ENCODE data around the gene FAM131B.

Gene FAM131B

DNA sequence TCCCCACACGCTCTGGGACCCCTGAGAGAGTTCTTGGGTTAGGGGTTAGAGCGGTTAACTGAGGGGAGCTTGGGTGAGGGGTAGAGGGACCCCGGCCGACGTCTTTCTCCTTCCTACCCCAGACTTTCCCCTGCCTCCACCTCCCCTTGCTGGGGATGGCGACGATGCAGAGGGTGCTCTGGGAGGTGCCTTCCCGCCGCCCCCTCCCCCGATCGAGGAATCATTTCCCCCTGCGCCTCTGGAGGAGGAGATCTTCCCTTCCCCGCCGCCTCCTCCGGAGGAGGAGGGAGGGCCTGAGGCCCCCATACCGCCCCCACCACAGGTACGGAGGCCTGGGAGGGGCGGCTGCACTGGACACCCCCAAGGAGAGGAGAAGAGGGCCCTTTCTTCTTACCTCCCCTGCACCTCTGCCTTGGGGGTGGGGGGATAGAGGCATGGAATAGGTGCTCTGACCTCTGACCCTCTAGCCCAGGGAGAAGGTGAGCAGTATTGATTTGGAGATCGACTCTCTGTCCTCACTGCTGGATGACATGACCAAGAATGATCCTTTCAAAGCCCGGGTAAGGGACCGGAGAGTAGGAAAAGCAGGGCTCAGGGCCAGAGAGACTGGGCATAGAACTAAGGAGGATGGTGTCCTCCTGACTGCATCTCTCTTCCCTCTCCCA, 19.7 kb upstream of the FAM131B start:
- DNase-seq: no peak

- DNase-seq: peak; percentile 68
These were observed 19.1 kb upstream of the FAM131B start for GRCh38 chr7:143381427-143382125.

DNA sequence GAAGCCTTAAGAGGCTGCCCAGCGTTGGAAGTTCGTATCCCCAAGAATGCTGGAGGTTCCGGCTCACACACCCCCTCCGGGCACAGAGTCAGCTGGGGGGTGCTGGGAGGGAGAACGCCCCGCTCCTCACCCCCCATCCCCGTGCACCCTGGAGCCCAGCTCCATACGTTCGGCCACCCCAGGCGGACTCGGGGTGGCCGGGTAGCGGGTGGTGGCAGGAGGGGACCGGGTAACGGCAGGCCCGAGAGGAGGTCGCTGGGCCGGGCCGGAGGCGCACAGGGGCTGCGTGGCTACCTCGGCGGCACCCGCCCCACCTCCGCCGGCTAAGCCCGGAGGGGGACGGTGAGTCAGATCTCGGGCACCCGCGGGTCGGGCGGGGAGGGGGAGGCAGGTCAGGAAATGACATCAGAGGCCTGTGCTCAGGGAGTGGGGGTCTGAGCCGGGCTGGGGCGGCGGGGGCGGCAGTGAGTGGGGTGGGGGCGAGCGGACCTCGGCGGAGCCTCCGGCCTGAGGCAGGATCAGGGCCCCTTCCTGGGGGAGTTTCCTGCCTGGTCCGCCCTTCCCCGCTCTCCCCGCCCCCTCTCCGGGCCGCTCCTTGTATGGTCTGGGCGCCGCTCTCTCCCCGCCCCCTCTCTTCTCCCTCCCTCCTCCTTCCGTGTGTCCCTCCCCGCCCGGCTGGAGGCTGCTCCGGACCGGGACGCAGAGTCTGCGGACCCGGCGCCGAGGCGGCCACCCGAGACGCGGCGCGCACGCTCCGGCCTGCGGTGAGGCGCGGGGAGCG, 18.3 kb upstream of the FAM131B start, which contains the start of gene ZYX:
TSS of gene ZYX (plus strand) at position 700 of the 781 bp plus-strand sequence. CDS start 227 bp downstream, outside the sequence.
- DNase-seq: peak; percentile 89

DNA sequence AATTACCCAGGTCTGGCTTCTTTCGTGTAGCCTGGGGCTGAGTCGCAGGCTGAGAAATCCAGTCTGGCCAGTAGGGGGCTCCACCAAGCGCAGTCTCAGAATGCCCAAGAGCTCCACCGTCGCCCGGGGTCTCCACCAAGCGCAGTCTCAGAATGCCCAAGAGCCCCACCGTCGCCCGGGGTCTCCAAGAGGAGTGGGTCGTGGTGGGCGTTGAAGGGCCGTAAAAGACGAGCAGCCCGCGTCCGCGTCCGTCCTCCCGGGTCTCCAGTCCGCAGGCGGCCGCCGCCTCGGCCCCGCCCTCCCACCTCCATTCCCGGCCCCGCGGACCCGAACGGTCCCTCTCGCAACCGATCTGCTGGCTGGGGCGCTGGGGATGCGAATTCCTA, 17.7 kb upstream of the FAM131B start:
- peak; percentile 95 for DNase-seq

DNA sequence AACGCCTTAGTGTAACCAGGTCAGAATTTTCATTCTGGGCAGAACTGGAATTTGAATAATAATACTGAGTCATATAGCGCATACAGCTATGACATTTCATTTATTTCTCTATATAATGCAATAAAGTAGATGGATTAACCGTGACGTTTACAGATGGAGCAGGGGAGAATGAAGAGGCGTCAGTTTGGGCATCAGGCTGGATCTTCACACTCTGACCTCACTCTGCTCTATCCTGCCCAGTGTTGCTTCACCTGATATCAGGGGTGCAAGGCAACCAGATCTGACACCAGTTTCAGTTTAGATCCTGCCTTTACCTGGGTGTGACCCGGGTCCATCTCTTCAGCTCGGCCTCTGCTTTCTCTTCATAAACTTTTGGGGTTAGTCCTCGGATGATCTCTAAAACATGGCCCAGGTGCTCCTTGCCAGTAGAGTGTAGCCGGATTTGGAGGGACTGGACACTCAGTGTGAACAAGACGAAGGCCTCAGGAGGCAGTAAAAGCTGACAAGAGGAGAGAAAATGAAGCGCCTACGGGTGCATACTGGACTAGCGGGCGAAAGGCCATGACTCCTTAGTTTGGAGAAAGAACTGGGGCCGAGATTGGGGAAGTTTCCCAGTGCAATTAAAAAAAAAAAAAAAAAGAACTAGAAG, 17.2 kb upstream of the FAM131B start:
- DNase-seq: no peak

- no peak for DNase-seq
These were observed 13.9 kb upstream of the FAM131B start for GRCh38 chr7:143376396-143376795.

DNA sequence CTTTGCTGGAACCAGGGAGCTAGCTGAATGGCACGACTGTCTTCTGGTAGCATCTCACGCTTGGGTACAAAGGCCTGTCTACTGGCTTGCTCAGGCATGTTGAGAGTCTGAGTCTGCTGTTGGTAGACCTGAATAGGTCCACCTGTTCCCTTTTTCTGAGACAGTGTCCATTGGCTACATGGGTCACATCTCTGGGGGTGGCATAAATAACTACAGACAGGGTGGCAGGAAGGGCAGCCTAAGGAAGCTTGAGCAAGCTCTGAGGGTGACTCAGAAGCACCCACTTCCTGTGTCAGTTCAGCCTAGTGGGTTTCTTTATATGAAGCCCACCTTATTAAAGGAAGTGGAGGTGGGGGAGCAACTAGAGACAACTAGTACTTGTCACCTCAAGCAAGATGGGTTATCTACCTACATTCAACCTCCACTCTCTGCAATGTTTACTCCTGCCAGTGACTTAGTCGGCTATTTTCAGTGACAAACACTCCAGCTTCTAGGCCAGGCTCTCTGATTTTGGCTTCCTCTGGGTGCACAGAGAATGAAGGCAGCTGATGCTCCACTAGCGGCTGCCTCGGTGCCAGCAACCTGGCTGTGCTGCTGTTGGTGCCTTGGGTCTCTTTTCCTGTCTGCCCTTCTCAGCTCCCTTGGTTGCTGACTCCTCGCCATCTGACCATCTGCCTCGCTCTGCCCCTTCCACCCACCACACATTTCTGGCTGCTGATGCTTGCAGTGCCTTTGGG, 13.0 kb upstream of the FAM131B start:
- no peak for DNase-seq

GRCh38 chr7:143374561-143374960, 12.0 kb upstream of the FAM131B start:
- no peak for DNase-seq

DNA sequence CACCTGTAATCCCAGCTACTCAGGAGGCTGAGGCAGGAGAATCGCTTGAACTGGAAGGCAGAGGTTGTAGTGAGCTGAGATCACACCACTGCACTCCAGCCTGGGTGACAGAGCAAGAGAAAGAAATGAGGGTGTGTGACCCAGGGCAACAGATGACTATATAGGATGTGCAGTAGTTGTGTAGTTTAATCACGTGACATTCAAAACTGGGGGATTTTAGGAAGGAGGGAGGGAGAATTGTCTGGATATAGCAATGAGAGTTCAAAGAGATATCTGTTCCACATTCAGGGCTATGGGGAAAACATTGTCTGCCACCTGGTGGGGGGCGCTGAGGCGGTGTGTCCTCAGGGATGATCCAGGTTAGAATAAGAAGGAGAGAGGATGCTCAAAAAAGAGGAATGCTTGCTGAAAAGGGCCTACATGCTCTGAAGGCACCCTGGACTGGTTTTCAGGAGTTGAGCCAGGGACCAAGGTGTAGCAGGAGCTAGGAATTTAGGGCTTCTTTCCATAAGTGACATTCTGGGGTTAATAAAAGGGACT, 10.8 kb upstream of the FAM131B start:
- no peak for DNase-seq

DNA sequence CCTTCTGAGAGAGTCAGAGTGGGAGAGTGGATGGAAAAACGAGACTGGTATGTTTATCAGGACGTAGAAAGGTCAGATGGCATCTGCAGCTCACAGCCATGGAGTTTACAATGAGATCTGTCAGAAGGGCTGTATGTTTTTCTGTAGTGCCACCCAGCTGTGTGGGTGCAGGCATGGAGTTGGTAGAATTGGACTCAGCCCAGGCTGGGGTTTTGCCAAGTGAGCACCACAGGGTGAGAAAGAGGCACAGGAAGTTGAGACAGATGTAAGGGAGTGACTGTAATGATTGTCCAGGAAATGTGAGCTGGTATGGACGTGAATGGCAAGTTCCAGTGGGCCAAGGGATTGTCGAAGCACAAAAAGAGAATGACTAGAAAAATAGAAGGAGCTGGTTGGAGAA, 9.6 kb upstream of the FAM131B start:
- no peak for DNase-seq

GRCh38 chr7:143369678-143370651, 7.5 kb upstream of the FAM131B start:
- no peak for DNase-seq

DNA sequence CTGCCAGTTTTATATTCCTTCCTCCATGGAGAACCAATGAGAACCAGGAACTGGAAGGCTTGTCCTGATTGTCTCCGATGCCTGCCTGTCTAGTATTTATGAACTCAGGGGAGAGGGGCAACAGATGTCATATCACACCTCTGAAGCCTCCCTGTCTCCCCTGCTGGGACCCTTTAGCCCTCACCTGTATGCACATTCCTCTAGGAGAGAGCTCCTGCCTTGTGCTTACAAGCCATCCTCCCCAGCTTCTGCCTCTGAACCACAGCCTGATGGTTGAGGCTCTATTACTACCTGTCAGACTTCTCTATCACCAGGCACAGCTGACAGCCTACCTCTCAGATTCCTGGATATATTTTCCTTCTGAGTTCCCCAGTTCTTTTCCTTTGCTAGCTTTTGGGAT, 5.9 kb upstream of the FAM131B start:
- DNase-seq: no peak

GRCh38 chr7:143367972-143368371, 5.5 kb upstream of the FAM131B start:
- no peak for DNase-seq

GRCh38 chr7:143363016-143363937, 764 bp upstream of the FAM131B start:
- no peak for DNase-seq

- DNase-seq: no peak
These were observed 872 bp downstream of the FAM131B start for GRCh38 chr7:143361552-143362130.

GRCh38 chr7:143360788-143361551, 1.5 kb downstream of the FAM131B start:
- DNase-seq: no peak

DNA sequence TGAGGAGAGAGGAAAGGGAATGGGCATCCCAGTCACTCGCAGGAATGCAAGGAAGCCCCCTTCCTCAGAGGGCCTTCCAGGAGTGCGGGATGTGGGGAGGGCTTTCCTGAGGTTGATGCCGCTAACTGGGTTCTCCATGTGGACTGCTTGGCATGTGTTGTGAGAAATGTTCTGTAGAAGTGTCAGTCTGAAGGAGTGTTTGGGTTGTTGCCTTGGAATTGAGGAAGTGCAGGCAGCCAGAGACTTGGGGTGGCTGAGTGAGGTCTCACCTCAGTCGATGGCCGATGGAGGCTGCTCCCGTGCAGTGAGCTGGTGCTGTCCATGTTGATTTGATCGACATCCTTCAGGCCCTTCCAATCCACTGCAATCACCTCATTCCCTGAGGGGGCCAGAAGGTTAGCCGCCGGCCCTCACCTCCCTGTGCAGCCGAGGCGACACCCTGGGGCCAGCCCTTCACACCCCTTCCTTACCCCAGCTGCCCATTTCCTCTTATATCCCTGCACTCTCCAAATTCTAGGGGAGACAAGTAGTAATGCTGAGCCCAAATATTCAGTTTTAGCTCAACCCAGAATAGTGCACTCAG, 2.7 kb downstream of the FAM131B start:
- DNase-seq: no peak

- no peak for DNase-seq
These were observed 3.9 kb downstream of the FAM131B start for GRCh38 chr7:143358626-143359025.

All from activated CD8-positive, alpha-beta memory T cell treated with anti-CD3 and anti-CD28 coated beads, Interleukin-2, amount 50 U/mL, for 48 hours (primary cell).